Panc1 (cell line): ENCODE data around the gene NKAIN2.

ENCODE experiments used
- POLR2AphosphoS5 ChIP-seq: IDR thresholded peaks from 2 replicates; pipeline ENCODE4 v1.6.1; 2012; ENCODE audit warnings: mild to moderate bottlenecking, low read depth, low read length, moderate library complexity
- TF ChIP-seq, protein P1 (sequence below): fragments of 450-650 bp; IDR thresholded peaks from 2 replicates; pipeline ENCODE4 v1.5.1; 2017; ENCODE audit warnings: mild to moderate bottlenecking

DNA sequence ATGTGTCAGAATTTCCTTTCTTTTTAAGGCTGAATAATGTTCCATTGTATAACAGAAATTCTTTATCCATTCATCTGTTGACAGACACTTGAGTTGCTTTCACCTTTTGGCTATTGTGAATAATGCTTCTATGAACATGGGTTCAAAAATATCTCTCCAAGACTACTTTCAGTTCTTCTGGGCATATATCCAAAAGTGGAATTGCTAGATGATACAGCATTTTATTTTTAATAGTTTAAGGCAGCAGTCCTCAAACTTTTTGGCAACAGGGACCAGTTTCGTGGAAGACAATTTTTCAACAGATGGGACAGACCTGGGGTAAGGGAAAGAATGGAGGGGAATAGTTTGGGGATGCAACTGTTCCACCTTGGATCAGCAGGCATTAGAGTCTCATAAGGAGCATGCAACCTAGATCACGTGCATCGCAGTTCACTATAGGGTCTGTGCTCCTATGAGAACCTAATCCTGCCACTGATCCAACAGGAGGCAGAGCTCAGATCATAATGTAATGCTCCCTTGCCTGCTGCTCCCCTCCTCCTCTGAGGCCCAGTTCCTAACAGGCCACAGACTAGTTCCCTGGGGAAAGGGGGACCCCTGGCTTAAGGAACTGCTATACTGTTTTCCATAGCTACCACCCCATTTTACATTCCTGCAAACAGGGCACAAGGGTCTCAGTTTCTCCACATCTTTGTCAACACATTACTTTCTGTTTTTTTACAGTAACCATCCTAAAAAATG, 918.6 kb downstream of the NKAIN2 start:
- TF ChIP-seq, protein P1, sequence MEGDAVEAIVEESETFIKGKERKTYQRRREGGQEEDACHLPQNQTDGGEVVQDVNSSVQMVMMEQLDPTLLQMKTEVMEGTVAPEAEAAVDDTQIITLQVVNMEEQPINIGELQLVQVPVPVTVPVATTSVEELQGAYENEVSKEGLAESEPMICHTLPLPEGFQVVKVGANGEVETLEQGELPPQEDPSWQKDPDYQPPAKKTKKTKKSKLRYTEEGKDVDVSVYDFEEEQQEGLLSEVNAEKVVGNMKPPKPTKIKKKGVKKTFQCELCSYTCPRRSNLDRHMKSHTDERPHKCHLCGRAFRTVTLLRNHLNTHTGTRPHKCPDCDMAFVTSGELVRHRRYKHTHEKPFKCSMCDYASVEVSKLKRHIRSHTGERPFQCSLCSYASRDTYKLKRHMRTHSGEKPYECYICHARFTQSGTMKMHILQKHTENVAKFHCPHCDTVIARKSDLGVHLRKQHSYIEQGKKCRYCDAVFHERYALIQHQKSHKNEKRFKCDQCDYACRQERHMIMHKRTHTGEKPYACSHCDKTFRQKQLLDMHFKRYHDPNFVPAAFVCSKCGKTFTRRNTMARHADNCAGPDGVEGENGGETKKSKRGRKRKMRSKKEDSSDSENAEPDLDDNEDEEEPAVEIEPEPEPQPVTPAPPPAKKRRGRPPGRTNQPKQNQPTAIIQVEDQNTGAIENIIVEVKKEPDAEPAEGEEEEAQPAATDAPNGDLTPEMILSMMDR: no peak
- no peak for TF ChIP-seq POLR2AphosphoS5
